ENCODE measurements around the gene GALNT2. TPM values are rescaled to one million over a fixed set of nuclear protein-coding genes. Genes with fewer than 3 reads are reported as not detected.

Gene GALNT2
- total RNA-seq, 1 donor from 2014 or later, result 28.3 TPM

- H3K9me3 ChIP-seq (replicated peaks), result no peaks in the 10 kb centered on the region
- DNase-seq, result no peak
- intact Hi-C loops (cut with micrococcal nuclease), result loop anchor here (10.0 kb wide), 1 partner anchor 654 kb away; no protein-coding TSS in a partner anchor
- peaks cover 20% of the 10 kb centered on the region for H3K4me1 ChIP-seq
- no peak overlapping the region for H3K4me3 ChIP-seq
- no peak for TF ChIP-seq CTCF (IDR thresholded peaks at IDR 0.05; ENCODE audit: borderline replicate concordance)
- no peak overlapping the region for H3K27ac ChIP-seq (replicated peaks)
- no peaks in the 10 kb centered on the region for H3K36me3 ChIP-seq
- H3K27me3 ChIP-seq (ENCODE audit: low read depth), result peaks cover 10% of the 10 kb centered on the region
These were observed 252.1 kb downstream of the GALNT2 start for GRCh38 chr1:230319014-230319747.

GRCh38 chr1:230320804-230321203, 253.8 kb downstream of the GALNT2 start:
- H3K27me3 ChIP-seq (ENCODE audit: low read depth), result peaks cover 10% of the 10 kb centered on the region
- intact Hi-C loops (cut with micrococcal nuclease), result no loop called here
- TF ChIP-seq CTCF (IDR thresholded peaks at IDR 0.05; ENCODE audit: borderline replicate concordance), result no peak
- no peaks in the 10 kb centered on the region for H3K36me3 ChIP-seq
- H3K4me1 ChIP-seq, result peaks cover 20% of the 10 kb centered on the region
- H3K4me3 ChIP-seq, result no peak overlapping the region
- no peaks in the 10 kb centered on the region for H3K9me3 ChIP-seq (replicated peaks)
- no peak for DNase-seq
- H3K27ac ChIP-seq (replicated peaks), result peak overlapping the region; percentile 73

GRCh38 chr1:230321341-230321740, 254.3 kb downstream of the GALNT2 start:
- no peak for DNase-seq
- Histone ChIP-seq H3K9me3 (replicated peaks) (no peaks in the 10 kb centered on the region), H3K4me1 (peaks cover 20% of the 10 kb centered on the region), H3K27ac (replicated peaks) (peak overlapping the region; percentile 73), H3K27me3 (ENCODE audit: low read depth) (peaks cover 10% of the 10 kb centered on the region), H3K36me3 (no peaks in the 10 kb centered on the region), H3K4me3 (no peak overlapping the region)
- TF ChIP-seq CTCF (IDR thresholded peaks at IDR 0.05; ENCODE audit: borderline replicate concordance), result no peak
- intact Hi-C loops (cut with micrococcal nuclease), result no loop called here

GRCh38 chr1:230321741-230322420, 254.8 kb downstream of the GALNT2 start:
- DNase-seq, result peak; percentile 63

GRCh38 chr1:230322421-230322756, 255.4 kb downstream of the GALNT2 start:
- peaks cover under 1% of the 10 kb centered on the region for H3K27me3 ChIP-seq (ENCODE audit: low read depth)
- H3K4me3 ChIP-seq, result no peak overlapping the region
- peak overlapping the region; percentile 73 for H3K27ac ChIP-seq (replicated peaks)
- H3K36me3 ChIP-seq, result no peaks in the 10 kb centered on the region
- no peaks in the 10 kb centered on the region for H3K9me3 ChIP-seq (replicated peaks)
- intact Hi-C loops (cut with micrococcal nuclease), result no loop called here
- TF ChIP-seq CTCF (IDR thresholded peaks at IDR 0.05; ENCODE audit: borderline replicate concordance), result no peak
- H3K4me1 ChIP-seq, result peaks cover 27% of the 10 kb centered on the region
- DNase-seq, result no peak

More at GRCh38 chr1:230321741-230322420, 254.8 kb downstream of the GALNT2 start:
- Histone ChIP-seq H3K4me1 (peaks cover 22% of the 10 kb centered on the region), H3K9me3 (replicated peaks) (no peaks in the 10 kb centered on the region), H3K27ac (replicated peaks) (peak overlapping the region; percentile 73), H3K4me3 (no peak overlapping the region), H3K27me3 (ENCODE audit: low read depth) (peaks cover 5% of the 10 kb centered on the region), H3K36me3 (no peaks in the 10 kb centered on the region)
- intact Hi-C loops (cut with micrococcal nuclease), result no loop called here
- TF ChIP-seq CTCF (IDR thresholded peaks at IDR 0.05; ENCODE audit: borderline replicate concordance), result no peak

Measured in left ventricle myocardium inferior (tissue), 1 donor.